GM12873 (cell line): ENCODE measurements around the gene ENOX1.

ENCODE experiments used
- TF ChIP-seq, protein P1 (sequence below): IDR thresholded peaks from 2 replicates; pipeline ENCODE4 v1.5.1; 2012; ENCODE audit warnings: low read depth, mild to moderate bottlenecking, moderate library complexity, low read length, control low read depth; ENCODE audit not compliant: insufficient read depth; ENCODE audit errors: missing control alignments

ENOX1 gene

GRCh38 chr13:43749503-43749902 is 37.3 kb downstream of the ENOX1 start:
- TF ChIP-seq, protein P1, sequence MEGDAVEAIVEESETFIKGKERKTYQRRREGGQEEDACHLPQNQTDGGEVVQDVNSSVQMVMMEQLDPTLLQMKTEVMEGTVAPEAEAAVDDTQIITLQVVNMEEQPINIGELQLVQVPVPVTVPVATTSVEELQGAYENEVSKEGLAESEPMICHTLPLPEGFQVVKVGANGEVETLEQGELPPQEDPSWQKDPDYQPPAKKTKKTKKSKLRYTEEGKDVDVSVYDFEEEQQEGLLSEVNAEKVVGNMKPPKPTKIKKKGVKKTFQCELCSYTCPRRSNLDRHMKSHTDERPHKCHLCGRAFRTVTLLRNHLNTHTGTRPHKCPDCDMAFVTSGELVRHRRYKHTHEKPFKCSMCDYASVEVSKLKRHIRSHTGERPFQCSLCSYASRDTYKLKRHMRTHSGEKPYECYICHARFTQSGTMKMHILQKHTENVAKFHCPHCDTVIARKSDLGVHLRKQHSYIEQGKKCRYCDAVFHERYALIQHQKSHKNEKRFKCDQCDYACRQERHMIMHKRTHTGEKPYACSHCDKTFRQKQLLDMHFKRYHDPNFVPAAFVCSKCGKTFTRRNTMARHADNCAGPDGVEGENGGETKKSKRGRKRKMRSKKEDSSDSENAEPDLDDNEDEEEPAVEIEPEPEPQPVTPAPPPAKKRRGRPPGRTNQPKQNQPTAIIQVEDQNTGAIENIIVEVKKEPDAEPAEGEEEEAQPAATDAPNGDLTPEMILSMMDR: no peak

- TF ChIP-seq, protein P1: no peak
Measured at GRCh38 chr13:43744261-43745031, 42.3 kb downstream of the ENOX1 start.

DNA sequence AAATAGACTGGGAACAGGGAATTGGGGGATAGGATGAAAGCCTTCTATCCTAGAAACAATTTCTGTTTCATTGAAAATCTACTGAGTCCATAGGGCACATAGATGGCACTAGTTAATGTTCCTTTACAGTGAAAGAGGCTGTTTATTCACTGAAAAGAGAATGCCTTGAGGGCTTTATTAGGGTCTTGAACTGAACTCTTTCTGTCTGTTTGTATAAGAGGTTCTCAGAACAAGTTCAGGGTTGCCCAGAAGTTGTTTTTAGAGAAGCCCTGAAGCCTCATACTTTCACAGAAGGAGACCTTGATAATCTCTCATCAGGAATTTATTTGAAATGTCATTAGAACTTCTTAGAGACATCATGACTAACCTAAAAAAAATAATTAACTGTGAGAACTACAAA is 43.9 kb downstream of the ENOX1 start:
- TF ChIP-seq, protein P1: no peak

DNA sequence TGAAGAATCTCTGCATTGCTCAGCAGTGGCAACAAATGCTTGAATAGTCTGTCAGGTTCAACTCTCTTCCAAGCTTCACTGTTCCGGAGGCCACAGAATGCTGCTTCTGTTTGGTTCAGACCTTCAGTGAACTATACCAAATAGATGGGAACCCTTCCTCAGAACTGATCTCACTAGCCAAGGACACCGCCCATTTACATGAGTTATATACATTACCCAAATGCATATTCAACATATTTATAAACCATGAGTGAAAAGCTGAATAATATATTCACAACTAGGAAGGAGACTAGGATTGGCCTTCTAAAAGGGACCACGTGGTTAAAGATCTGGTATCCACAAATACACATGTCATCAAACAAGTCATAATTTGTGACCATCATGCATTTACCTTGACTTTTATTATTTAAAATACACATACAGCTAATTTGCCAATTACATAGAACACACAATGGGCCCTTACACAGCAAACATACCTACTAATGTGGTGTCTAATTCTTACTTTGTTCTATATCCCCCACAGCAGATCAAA is 49.3 kb downstream of the ENOX1 start:
- TF ChIP-seq, protein P1: no peak

DNA sequence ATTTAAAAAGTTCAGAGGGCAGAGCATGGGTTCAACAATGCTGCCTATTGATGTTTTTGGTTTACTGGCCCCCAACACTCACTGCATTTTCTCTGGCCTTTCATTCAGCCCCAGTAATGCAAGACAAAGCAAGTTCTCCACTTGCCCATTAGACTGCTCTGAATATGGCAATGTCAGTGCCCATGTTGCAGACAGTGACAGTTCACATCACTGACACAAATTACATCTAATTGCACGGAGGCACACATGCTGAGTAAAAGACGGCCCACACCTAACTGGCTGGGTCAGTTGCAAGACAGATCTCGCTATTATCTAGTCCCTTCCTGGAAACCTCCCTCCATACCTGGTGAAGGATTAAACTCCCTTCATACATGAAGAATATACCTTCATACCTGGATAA is 54.0 kb downstream of the ENOX1 start:
- TF ChIP-seq, protein P1: no peak

DNA sequence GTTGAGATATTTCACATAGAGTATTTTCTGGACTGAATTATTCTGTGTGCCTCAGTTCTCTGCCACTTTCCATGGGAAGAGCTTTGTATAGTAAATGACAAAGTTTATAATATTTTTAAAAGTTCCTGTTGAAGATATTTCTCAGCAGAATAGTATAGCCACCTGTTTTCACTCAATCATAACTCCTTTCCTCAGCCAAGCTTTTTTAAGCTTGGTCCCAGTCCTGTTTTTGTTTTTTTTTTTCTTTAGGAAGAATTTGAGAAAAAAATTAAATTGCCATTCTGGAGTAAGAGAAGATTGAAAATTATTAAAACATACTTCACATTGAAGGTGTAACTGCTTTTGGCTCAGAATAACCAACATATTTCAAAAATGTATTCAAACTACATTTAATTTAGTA is 55.5 kb downstream of the ENOX1 start:
- TF ChIP-seq, protein P1: no peak

GRCh38 chr13:43730642-43731041 is 56.1 kb downstream of the ENOX1 start:
- TF ChIP-seq, protein P1: no peak
